GM18951 (cell line): ENCODE results near the gene HOXA2.
A peak's percentile ranks its signal among the peaks of the same experiment; 100 is the strongest.

Source experiments
- POLR2A ChIP-seq: IDR thresholded peaks from 4 replicates; pipeline ENCODE4 v1.6.1; 2011; ENCODE audit warnings: mild to moderate bottlenecking; ENCODE audit not compliant: insufficient read length, insufficient read depth; ENCODE audit errors: extremely low read depth
- in situ Hi-C: fragments of 300-500 bp; cut with MboI; formaldehyde crosslinking; loops from one replicate; pipeline ENCODE4 v1.12.0; 2022; ENCODE audit warnings: low sequenced_read_pairs, mixed read lengths, inconsistent platforms; ENCODE audit not compliant: unreplicated experiment

HOXA2 gene

GRCh38 chr7:27099453-27100370 lies 2.8 kb downstream of the HOXA2 start:
- TF ChIP-seq POLR2A, result no peak

GRCh38 chr7:27098578-27099451 lies 3.7 kb downstream of the HOXA2 start:
- no peak for TF ChIP-seq POLR2A
- in situ Hi-C loops, result no loop called here

More at GRCh38 chr7:27099453-27100370, 2.8 kb downstream of the HOXA2 start:
- in situ Hi-C loops, result no loop called here

- in situ Hi-C loops, result no loop called here
- no peak for TF ChIP-seq POLR2A
Observed at GRCh38 chr7:27097686-27098577, 4.6 kb downstream of the HOXA2 start.

GRCh38 chr7:27096768-27097514 lies 5.5 kb downstream of the HOXA2 start:
- TF ChIP-seq POLR2A, result no peak
- in situ Hi-C loops, result no loop called here

GRCh38 chr7:27095897-27096767 lies 6.4 kb downstream of the HOXA2 start, which contains the start of gene HOXA1:
Gene HOXA1 (minus strand): TSS chr7:27096000. CDS start chr7:27095912, 88 bp downstream.
- peak; percentile 58 for TF ChIP-seq POLR2A
- in situ Hi-C loops, result no loop called here

- in situ Hi-C loops, result no loop called here
- no peak for TF ChIP-seq POLR2A
Observed at GRCh38 chr7:27095050-27095896, 7.2 kb downstream of the HOXA2 start.

- in situ Hi-C loops, result no loop called here
- no peak for TF ChIP-seq POLR2A
Observed at GRCh38 chr7:27094304-27095049, 8.0 kb downstream of the HOXA2 start.

GRCh38 chr7:27093184-27093895 lies 9.1 kb downstream of the HOXA2 start:
- in situ Hi-C loops, result no loop called here
- TF ChIP-seq POLR2A, result no peak

- no peak for TF ChIP-seq POLR2A
- in situ Hi-C loops, result no loop called here
Observed at GRCh38 chr7:27092819-27093110, 9.7 kb downstream of the HOXA2 start.
